Renal pelvis (tissue), 12 donors: Measurements from ENCODE around the gene APLN. TPM values are rescaled to one million over a fixed set of nuclear protein-coding genes. Genes with fewer than 3 reads are reported as not detected.

Source experiments
- DNase-seq: peaks from one replicate; pipeline ENCODE4 v3.0.0-alpha.2; 2013
- long read RNA-seq, 16 experiments: transcript quantifications; one replicate each; lab custom pipeline, GENCODE V29; 2026
- polyA plus RNA-seq, 3 donors: library from polyadenylated mRNA; unstranded; fragments of 120-200 nt; gene quantifications; one replicate each; pipeline ENCODE4 v1.2.1, GENCODE V29; 2013; ENCODE audit not compliant: insufficient read length in 3 of 3

The APLN gene, protein sequence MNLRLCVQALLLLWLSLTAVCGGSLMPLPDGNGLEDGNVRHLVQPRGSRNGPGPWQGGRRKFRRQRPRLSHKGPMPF
- polyA plus RNA-seq = 1 to 10 TPM; 5.5 to 6.2 (median 5.5) TPM
- long read RNA-seq, donor 1, partial matches to known transcripts = 0 of 4 reads
- long read RNA-seq, donor 1, other reads (novel, unspliced or antisense) = 0 of 4 reads
- long read RNA-seq, donor 2, partial matches to known transcripts = 0 of 4 reads
- long read RNA-seq, donor 2, other reads (novel, unspliced or antisense) = 0 of 4 reads
- long read RNA-seq, donor 3, transcript APLN-201 (3 exons, 3,205 nt) = major isoform, 5 of 5 reads
- long read RNA-seq, donor 3, partial matches to known transcripts = 0 of 5 reads
- long read RNA-seq, donor 3, other reads (novel, unspliced or antisense) = 0 of 5 reads
- long read RNA-seq, donor 4, partial matches to known transcripts = 0 of 1 reads
- long read RNA-seq, donor 4, other reads (novel, unspliced or antisense) = 0 of 1 reads
- long read RNA-seq, donor 5, partial matches to known transcripts = 0 of 1 reads
- long read RNA-seq, donor 5, other reads (novel, unspliced or antisense) = 0 of 1 reads
- long read RNA-seq, donor 6, partial matches to known transcripts = 0 of 3 reads
- long read RNA-seq, donor 6, other reads (novel, unspliced or antisense) = 0 of 3 reads
- long read RNA-seq, donor 7, partial matches to known transcripts = 0 of 3 reads
- long read RNA-seq, donor 7, other reads (novel, unspliced or antisense) = 0 of 3 reads
- long read RNA-seq, donor 8, partial matches to known transcripts = 0 of 2 reads
- long read RNA-seq, donor 8, other reads (novel, unspliced or antisense) = 0 of 2 reads
- long read RNA-seq, donor 9 = 0 reads
- long read RNA-seq, donor 10, partial matches to known transcripts = 0 of 2 reads
- long read RNA-seq, donor 10, other reads (novel, unspliced or antisense) = 0 of 2 reads
- long read RNA-seq, donor 11 = 0 reads
- long read RNA-seq, donor 12, partial matches to known transcripts = 0 of 3 reads
- long read RNA-seq, donor 12, other reads (novel, unspliced or antisense) = 0 of 3 reads
- long read RNA-seq, donor 13, partial matches to known transcripts = 0 of 2 reads
- long read RNA-seq, donor 13, other reads (novel, unspliced or antisense) = 0 of 2 reads
- long read RNA-seq, donor 14, partial matches to known transcripts = 0 of 4 reads
- long read RNA-seq, donor 14, other reads (novel, unspliced or antisense) = 0 of 4 reads
- long read RNA-seq, donor 15 = 0 reads
- long read RNA-seq, donor 16, partial matches to known transcripts = 0 of 3 reads
- long read RNA-seq, donor 16, other reads (novel, unspliced or antisense) = 0 of 3 reads

DNA sequence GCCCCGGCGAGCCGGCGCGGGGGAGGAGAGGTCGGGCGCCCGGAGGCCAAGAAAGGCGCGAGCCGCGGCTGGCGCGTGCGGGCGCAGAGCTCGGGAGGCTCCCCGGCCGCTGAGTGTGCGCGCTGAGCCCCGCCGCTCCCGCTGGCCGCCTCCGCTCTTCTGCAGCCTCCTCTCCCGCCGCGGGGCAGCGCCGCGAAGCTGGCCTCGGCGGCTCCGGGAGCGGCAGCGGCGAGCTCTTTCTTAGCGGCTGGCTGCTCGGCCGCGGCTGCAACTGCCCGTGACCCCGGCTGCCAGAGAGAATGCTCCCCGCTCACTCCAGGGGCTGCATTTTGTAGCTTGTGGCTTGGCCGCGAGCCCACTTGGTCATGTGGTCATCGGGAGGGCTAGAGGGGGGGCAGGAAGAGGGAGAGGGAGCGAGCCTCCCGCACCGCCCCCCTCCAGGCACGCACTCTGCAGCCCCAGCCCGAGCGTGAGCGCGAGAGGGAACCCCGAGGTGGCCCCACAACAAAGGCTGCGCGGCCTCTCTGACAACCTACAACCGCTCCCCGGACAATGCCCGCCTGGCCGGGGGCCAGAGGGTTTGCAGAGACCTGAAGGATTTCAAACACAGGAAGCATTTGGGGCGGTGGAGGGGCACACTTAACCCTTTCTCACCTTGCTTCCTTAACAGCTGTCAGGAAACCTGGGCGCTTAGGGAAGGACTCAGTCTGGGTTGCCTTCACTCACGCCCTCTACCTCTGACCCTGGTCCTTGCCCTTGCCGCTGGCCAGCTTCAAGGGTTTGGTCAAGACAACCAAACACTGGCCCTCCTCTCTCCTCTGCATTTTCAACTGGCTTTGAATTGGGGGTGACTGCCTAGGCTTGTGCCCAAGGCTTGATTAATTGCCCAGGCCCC, at the start of gene APLN:
Gene APLN, minus strand, starts transcription at position 305 of the 895 bp plus-strand sequence. CDS start 326 bp downstream, outside the sequence.
- no peak for DNase-seq

DNA sequence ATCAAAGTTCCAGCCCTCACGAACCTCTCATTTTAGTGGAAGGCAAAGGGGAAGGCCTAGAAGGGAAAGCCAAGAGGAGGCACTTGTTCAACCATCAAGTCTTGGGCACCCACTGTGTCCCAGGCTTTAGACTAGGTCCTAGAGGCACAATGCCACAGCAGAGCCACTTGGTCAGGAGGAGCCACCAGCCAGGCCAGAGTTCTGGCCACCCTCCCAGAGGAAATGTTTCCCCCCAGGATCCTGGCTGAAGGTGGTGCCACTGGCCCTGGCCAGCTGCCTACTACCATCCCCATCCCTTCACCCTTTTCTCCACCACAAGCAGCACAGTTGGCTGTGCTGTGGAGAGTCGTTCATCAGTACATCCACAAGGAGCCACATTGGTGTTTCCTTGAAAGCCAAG, 49.7 kb upstream of the APLN start:
- no peak for DNase-seq

GRCh38 chrX:129701624-129702069, 46.9 kb upstream of the APLN start:
- DNase-seq = no peak

GRCh38 chrX:129700536-129700935, 45.8 kb upstream of the APLN start:
- no peak for DNase-seq

DNA sequence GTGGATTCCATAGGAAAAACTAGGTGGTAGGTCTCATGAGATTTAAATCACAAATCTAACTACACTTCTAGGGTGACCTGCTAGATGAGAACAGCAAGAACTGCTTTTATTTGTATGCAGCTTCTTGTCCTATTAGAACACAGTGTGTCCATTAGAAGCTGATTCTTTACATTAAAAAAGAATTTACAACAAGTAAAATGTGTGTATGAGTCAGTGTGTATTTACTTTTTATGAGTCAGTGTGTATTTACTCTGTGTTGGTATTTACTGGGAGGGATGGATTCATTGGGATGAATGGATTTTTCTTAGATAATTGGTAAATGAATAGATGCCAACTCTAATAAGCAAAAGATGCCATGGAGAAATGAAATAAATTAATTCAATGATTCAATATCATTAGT, 43.4 kb upstream of the APLN start:
- no peak for DNase-seq

GRCh38 chrX:129697204-129697829, 42.6 kb upstream of the APLN start:
- DNase-seq = no peak

- DNase-seq = no peak
These were observed 41.9 kb upstream of the APLN start for GRCh38 chrX:129696463-129697155.

- no peak for DNase-seq
These were observed 41.2 kb upstream of the APLN start for GRCh38 chrX:129695937-129696336.

DNA sequence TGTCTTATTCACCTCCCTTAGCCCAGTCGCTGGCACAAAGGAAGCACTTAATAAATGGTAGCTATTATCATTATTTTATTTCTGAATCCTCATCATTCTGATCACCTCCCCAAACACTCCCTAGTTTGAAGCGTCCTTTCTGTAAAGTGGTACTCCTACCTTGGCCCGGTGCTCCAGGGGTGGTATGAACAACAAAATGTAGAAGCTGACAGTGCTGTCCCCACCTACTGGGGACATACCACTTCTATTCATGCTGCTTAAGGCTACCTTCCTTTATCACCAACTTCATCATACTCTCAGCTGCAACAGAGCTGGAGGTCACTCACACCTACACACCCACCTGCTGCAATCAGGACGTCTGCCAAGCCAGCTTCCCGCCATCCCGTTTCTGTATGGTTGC, 40.8 kb upstream of the APLN start:
- DNase-seq = no peak

- DNase-seq = no peak
These were observed 40.0 kb upstream of the APLN start for GRCh38 chrX:129694805-129695204.

DNA sequence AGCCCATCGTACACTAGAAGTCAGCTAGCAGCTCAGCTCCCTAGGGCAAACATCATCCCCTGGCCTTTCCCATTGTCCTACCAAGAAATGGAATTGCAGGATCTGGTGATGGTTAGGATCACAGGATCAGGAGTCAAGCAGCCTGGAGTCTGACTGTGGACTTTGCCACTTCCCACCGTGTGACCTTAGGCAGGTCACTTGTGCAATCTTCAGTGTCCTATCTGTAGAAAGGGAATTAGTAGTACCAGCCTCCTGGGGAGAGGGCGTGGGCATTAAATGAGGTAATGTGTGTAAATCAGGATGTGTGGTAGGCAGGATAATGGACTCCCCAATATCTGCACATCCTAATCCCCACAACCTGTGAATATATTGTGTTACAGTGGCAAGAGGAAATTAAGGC, 38.6 kb upstream of the APLN start:
- DNase-seq = no peak

DNA sequence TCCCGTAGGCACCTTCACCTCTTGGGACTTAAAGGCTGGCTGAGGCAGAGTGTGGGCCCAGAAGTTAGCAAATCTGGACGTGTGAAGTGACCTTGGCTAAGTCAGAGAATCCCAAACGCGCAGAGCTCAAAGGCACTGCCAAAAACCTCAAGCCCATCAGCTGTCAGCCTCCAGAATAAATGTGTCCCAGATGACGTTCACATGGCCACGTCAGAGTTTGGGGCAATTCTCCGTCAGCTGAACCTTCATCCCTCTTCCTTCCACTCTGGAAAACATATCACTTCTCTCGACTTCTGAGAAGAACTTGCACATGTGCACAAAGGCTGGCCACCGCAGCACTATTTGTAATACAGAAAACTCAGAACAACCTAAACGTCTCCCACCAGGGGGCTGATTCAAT, 35.7 kb upstream of the APLN start:
- DNase-seq = no peak

- no peak for DNase-seq
These were observed 35.0 kb upstream of the APLN start for GRCh38 chrX:129689796-129690195.

GRCh38 chrX:129688097-129688496, 33.3 kb upstream of the APLN start:
- DNase-seq = no peak

GRCh38 chrX:129686422-129686948, 31.7 kb upstream of the APLN start:
- DNase-seq = no peak

DNA sequence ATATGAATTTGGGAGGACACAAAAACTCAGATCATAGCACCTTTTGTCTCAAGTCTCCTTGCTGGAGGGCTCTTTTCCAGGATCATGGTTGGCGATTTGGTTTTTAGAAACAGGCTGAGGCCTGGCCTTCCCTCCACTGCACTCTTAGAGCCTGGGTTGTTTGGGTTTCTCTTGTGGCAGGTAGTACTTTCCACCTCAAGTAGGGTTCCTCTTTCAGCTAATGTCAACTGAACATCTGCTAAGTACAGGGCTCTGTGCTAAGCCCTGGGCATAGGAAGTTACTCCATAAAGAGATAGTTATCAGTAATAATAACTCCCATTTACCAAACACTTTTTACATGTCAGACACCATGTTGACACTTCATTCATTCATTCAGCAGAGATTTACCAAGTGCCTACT, 28.2 kb upstream of the APLN start:
- DNase-seq = no peak

GRCh38 chrX:129679901-129680300, 25.1 kb upstream of the APLN start:
- DNase-seq = no peak

GRCh38 chrX:129678614-129679195, 23.9 kb upstream of the APLN start:
- no peak for DNase-seq

GRCh38 chrX:129667412-129667811, 12.7 kb upstream of the APLN start:
- DNase-seq = no peak
